T-cell (primary cell): Measurements from ENCODE around the gene EID2B. TPM values are rescaled to one million over a fixed set of nuclear protein-coding genes. Genes with fewer than 3 reads are reported as not detected.
A peak's percentile ranks its signal among the peaks of the same experiment; 100 is the strongest.

Source experiments
- ATAC-seq, 4 experiments: fragments of 200-7000 bp in 3 of 4; fragments of 150-1000 bp in 1 of 4; cut with Tn5 transposase; replicated peaks in 1 of 4; 1 replicate in 3 of 4; 2 replicates in 1 of 4; pipeline ENCODE4 v1.10.0; 2021; ENCODE audit warnings: moderate library complexity in 3 of 4, mild to moderate bottlenecking in 2 of 4, moderate number of reproducible peaks in 1 of 4
- CTCF ChIA-PET, 2 donors: fragments of 300-600 bp; sonication (Branson Sonifier 250); formaldehyde crosslinking; loops; one replicate each; lab custom pipeline; 2022; ENCODE audit warnings: antibody characterized with exemption in 2 of 2; lab: Charles Lee
- POLR2A ChIA-PET, 2 donors: fragments of 300-600 bp; sonication (Branson Sonifier 250); formaldehyde crosslinking; loops; one replicate each; lab custom pipeline; 2022; ENCODE audit warnings: antibody characterized with exemption in 2 of 2; lab: Charles Lee
- DNase-seq, 35 experiments: peaks; one replicate each; pipeline versions ENCODE4 v3.0.0 to v3.0.0-alpha.2; 2013 to 2023
- H3K27ac ChIP-seq: one replicate; pipeline ENCODE4 v1.5.1; 2013; ENCODE audit warnings: low read length
- H3K27me3 ChIP-seq, 2 experiments: replicated peaks in 1 of 2; 1 replicate in 1 of 2; 2 replicates in 1 of 2; pipeline versions ENCODE4 v1.6.1 to v1.7.0; 2013; ENCODE audit warnings: low read length in 1 of 2, mixed read lengths in 1 of 2; ENCODE audit not compliant: control insufficient read depth in 2 of 2, insufficient read depth in 2 of 2; ENCODE audit errors: extremely low read depth in 1 of 2
- H3K36me3 ChIP-seq, 2 donors: 1 replicate in 1 of 2; 2 replicates in 1 of 2; pipeline versions ENCODE4 v1.6.1 to v1.7.0; 2013; ENCODE audit warnings: low read length in 1 of 2; ENCODE audit not compliant: control insufficient read depth in 2 of 2, insufficient read depth in 1 of 2; ENCODE audit errors: extremely low read depth in 1 of 2
- H3K4me1 ChIP-seq, 2 experiments: 1 replicate in 1 of 2; 2 replicates in 1 of 2; pipeline versions ENCODE4 v1.6.1 to v1.7.0; 2013; ENCODE audit warnings: low read length in 2 of 2, mixed read lengths in 1 of 2; ENCODE audit not compliant: insufficient read depth in 2 of 2, control insufficient read depth in 1 of 2; ENCODE audit errors: extremely low read depth in 1 of 2
- H3K4me3 ChIP-seq, 2 donors: 1 replicate in 1 of 2; 2 replicates in 1 of 2; pipeline versions ENCODE4 v1.5.1 to v1.7.0; 2013; ENCODE audit warnings: mild to moderate bottlenecking in 2 of 2, low read length in 1 of 2, moderate library complexity in 1 of 2; ENCODE audit not compliant: control insufficient read depth in 1 of 2; ENCODE audit errors: extremely low read depth in 1 of 2
- H3K9me3 ChIP-seq: 2 replicates; pipeline ENCODE4 v1.7.0; 2013
- H3K27ac Mint-ChIP-seq, 2 donors: one replicate each; pipeline ENCODE4 v1.8.0; 2020 to 2021; ENCODE audit warnings: mild to moderate bottlenecking in 2 of 2, mixed read lengths in 2 of 2
- H3K27me3 Mint-ChIP-seq, 2 donors: one replicate each; pipeline ENCODE4 v1.8.0; 2021 to 2022; ENCODE audit warnings: mixed read lengths in 2 of 2
- H3K36me3 Mint-ChIP-seq: one replicate; pipeline ENCODE4 v1.8.0; 2021; ENCODE audit warnings: mixed read lengths
- H3K4me1 Mint-ChIP-seq, 3 donors: one replicate each; pipeline ENCODE4 v1.8.0; 2020 to 2022; ENCODE audit warnings: mixed read lengths in 3 of 3, mild to moderate bottlenecking in 1 of 3
- H3K4me3 Mint-ChIP-seq, 3 donors: one replicate each; pipeline ENCODE4 v1.8.0; 2020 to 2022; ENCODE audit warnings: mild to moderate bottlenecking in 3 of 3, mixed read lengths in 3 of 3, moderate library complexity in 3 of 3
- H3K9me3 Mint-ChIP-seq, 3 donors: one replicate each; pipeline ENCODE4 v1.8.0; 2020 to 2022; ENCODE audit warnings: mixed read lengths in 3 of 3
- WGBS: methylation state at CpG from one replicate; pipeline ENCODE4 v1.1.5; 2013; ENCODE audit warnings: missing lambda C conversion rate; ENCODE audit not compliant: insufficient coverage; 5-methylcytosine and 5-hydroxymethylcytosine counted together
- total RNA-seq, 35 experiments: library from RNA in 6 of 35; stranded (reverse) in 6 of 35; fragments of 120-200 nt in 1 of 35; gene quantifications; one replicate each; pipeline versions ENCODE4 v1.2.1 to v1.2.4 and lab custom pipeline; 2013 to 2026

The EID2B gene
- total RNA-seq, 5 donors from 2014 or later (not counting 1 experiment from before 2014, with no cell fraction given), result 4.1 to 6.3 (median 5.8) TPM

DNA sequence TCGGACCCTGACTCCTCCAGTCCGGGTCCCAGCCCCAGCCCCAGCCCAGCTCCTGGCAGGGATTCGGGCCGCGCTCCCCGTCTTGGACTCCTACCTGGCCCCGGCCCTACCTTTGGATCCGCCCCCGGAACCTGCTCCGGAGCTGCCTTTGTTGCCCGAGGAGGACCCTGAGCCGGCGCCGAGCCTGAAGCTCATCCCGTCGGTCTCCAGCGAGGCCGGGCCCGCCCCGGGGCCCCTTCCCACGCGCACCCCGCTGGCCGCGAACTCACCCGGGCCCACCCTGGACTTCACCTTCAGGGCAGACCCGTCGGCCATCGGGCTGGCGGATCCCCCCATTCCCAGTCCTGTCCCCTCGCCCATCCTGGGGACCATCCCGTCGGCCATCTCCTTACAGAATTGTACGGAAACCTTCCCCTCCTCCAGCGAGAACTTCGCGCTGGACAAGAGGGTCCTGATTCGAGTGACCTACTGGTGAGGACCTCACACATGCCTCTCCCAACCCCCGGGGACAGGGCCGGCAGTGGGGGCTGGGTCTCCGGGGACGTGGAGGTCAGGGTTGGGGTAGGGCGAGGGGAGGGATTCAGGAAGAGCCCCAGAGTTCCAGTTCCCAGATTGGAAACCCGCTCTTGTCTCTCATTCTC lies 17.0 kb downstream of the EID2B start:
- Mint-ChIP-seq H3K9me3 (no peaks in the 10 kb centered on the region), H3K27ac (no peak overlapping the region), H3K27me3 (peaks cover 31 to 49% of the 10 kb centered on the region in 2 donors), H3K4me1 (peaks cover 13 to 15% (median 14%) of the 10 kb centered on the region in 3 donors), H3K36me3 (no peaks in the 10 kb centered on the region), H3K4me3 (peak overlapping the region; percentile 67 to 83 (median 75))
- peak in 7 of 35 experiments; percentile 11 to 37 (median 25) for DNase-seq
- Histone ChIP-seq H3K36me3 (no peaks in the 10 kb centered on the region), H3K27ac (no peak overlapping the region), H3K4me1 (peaks cover 6 to 17% of the 10 kb centered on the region in 2 experiments), H3K9me3 (no peaks in the 10 kb centered on the region), H3K27me3 (peaks cover 10 to 74% of the 10 kb centered on the region in 2 experiments), H3K4me3 (peak overlapping the region; percentile 35 to 63)
- 9% methylated on average over 31 of the region's 44 CpGs for WGBS
- ChIA-PET CTCF (interaction anchor here in 1 of 2 donors (0.8 kb wide), 1 partner anchor 17 kb away, joined by 3 read pairs; the partner anchor contains the start of gene EID2B), POLR2A (no interaction called here)
- peak; percentile 36 to 72 (median 58) for ATAC-seq

DNA sequence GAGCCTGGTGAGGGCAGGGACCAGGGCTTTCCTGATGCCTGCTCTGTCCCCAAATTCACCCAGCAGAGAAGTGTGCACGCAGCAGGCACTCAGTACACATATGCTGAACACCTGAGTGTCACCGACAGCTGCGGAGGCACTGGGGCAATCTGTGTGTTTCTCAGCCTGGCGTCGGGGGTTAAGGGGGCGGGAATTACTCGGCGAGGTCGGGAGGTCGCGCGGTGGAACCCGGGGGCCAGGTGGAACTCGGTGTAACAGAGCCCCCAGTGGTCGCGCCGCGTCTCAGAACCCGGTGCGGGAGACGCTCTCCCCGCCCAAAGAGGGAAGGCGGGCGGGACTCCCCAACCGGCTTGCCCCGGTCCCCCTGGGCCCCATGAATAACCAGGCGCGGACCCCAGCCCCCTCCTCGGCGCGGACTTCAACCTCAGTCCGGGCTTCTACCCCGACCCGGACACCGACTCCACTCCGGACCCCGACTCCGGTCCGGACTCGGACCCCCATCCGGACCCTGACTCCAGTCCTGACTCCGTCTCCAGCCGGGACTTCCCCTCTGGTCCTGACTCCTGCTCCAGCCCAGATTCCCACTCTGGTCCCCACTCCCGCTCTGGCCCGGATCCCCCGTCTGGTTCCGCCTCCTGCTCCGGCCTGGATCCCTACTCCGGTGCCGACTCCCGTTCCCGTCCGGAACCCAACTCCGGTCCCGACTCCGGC lies 17.7 kb downstream of the EID2B start, which contains the start of gene SELENOV:
TSS of gene SELENOV (plus strand) at position 300 of the 711 bp plus-strand sequence. CDS start at position 374, 74 bp downstream.
- peak in 11 of 35 experiments; percentile 10 to 43 (median 23) for DNase-seq
- Mint-ChIP-seq H3K9me3 (no peaks in the 10 kb centered on the region), H3K27me3 (peaks cover 31 to 52% of the 10 kb centered on the region in 2 donors), H3K36me3 (no peaks in the 10 kb centered on the region), H3K4me1 (peaks cover 13 to 15% (median 14%) of the 10 kb centered on the region in 3 donors), H3K27ac (no peak within 1 kb of the TSS), H3K4me3 (peak within 1 kb of the TSS; percentile 68 to 83 (median 75))
- H3K36me3 ChIP-seq, result no peaks in the 10 kb centered on the region
- H3K9me3 ChIP-seq, result no peaks in the 10 kb centered on the region
- WGBS, result 4% methylated on average over 56 of the region's 56 CpGs
- peak; percentile 63 to 78 (median 72) for ATAC-seq
- ChIA-PET CTCF (no interaction called here), POLR2A (no interaction called here)
- peak within 1 kb of the TSS; percentile 35 to 63 for H3K4me3 ChIP-seq
- peaks cover 10 to 74% of the 10 kb centered on the region in 2 experiments for H3K27me3 ChIP-seq
- peaks cover 6 to 17% of the 10 kb centered on the region in 2 experiments for H3K4me1 ChIP-seq
- H3K27ac ChIP-seq, result no peak within 1 kb of the TSS

- WGBS, result 17% methylated on average over 1 of the region's 2 CpGs
- no peak for DNase-seq
- Histone ChIP-seq H3K9me3 (no peaks in the 10 kb centered on the region), H3K4me3 (no peak overlapping the region), H3K27me3 (peaks cover 13 to 73% of the 10 kb centered on the region in 2 experiments), H3K4me1 (peaks cover 6 to 17% of the 10 kb centered on the region in 2 experiments), H3K27ac (no peak overlapping the region), H3K36me3 (no peaks in the 10 kb centered on the region)
- Mint-ChIP-seq H3K27me3 (peaks cover 41 to 61% of the 10 kb centered on the region in 2 donors), H3K9me3 (no peaks in the 10 kb centered on the region), H3K4me3 (no peak overlapping the region), H3K36me3 (no peaks in the 10 kb centered on the region), H3K4me1 (peaks cover 14 to 19% (median 17%) of the 10 kb centered on the region in 3 donors), H3K27ac (no peak overlapping the region)
- ChIA-PET CTCF (no interaction called here), POLR2A (no interaction called here)
- ATAC-seq, result no peak
Measured at GRCh38 chr19:39512988-39513387, 19.7 kb downstream of the EID2B start.

- no peak overlapping the region for H3K27ac Mint-ChIP-seq
- no peaks in the 10 kb centered on the region for H3K9me3 ChIP-seq
- no peaks in the 10 kb centered on the region for H3K9me3 Mint-ChIP-seq
- DNase-seq (no peak), ATAC-seq (no peak)
- H3K4me1 Mint-ChIP-seq, result peaks cover 12 to 23% (median 18%) of the 10 kb centered on the region in 3 donors
- POLR2A ChIA-PET, result no interaction called here
- H3K27me3 ChIP-seq, result peaks cover 6 to 72% of the 10 kb centered on the region in 2 experiments
- peaks cover 0 to 17% of the 10 kb centered on the region in 2 experiments for H3K4me1 ChIP-seq
- CTCF ChIA-PET, result no interaction called here
- H3K4me3 Mint-ChIP-seq, result no peak overlapping the region
- no peak overlapping the region for H3K27ac ChIP-seq
- no peak overlapping the region for H3K4me3 ChIP-seq
- peaks cover 47 to 64% of the 10 kb centered on the region in 2 donors for H3K27me3 Mint-ChIP-seq
- H3K36me3 ChIP-seq, result no peaks in the 10 kb centered on the region
- WGBS, result no CpG with 5 or more reads among the region's 2 CpGs
- H3K36me3 Mint-ChIP-seq, result no peaks in the 10 kb centered on the region
Measured at GRCh38 chr19:39509233-39509632, 23.4 kb downstream of the EID2B start.

GRCh38 chr19:39508629-39509028 lies 24.0 kb downstream of the EID2B start:
- Mint-ChIP-seq H3K27ac (no peak overlapping the region), H3K27me3 (peaks cover 46 to 64% of the 10 kb centered on the region in 2 donors), H3K4me3 (peak overlapping the region in 1 of 3 donors; percentile 82), H3K9me3 (no peaks in the 10 kb centered on the region), H3K4me1 (peaks cover 12 to 28% (median 18%) of the 10 kb centered on the region in 3 donors), H3K36me3 (no peaks in the 10 kb centered on the region)
- DNase-seq (no peak), ATAC-seq (no peak)
- H3K4me3 ChIP-seq, result no peak overlapping the region
- peaks cover 3 to 72% of the 10 kb centered on the region in 2 experiments for H3K27me3 ChIP-seq
- ChIA-PET POLR2A (no interaction called here), CTCF (no interaction called here)
- H3K27ac ChIP-seq, result no peak overlapping the region
- 86% methylated on average over 5 of the region's 9 CpGs for WGBS
- no peaks in the 10 kb centered on the region for H3K36me3 ChIP-seq
- H3K4me1 ChIP-seq, result peaks cover 0 to 17% of the 10 kb centered on the region in 2 experiments
- H3K9me3 ChIP-seq, result no peaks in the 10 kb centered on the region

DNA sequence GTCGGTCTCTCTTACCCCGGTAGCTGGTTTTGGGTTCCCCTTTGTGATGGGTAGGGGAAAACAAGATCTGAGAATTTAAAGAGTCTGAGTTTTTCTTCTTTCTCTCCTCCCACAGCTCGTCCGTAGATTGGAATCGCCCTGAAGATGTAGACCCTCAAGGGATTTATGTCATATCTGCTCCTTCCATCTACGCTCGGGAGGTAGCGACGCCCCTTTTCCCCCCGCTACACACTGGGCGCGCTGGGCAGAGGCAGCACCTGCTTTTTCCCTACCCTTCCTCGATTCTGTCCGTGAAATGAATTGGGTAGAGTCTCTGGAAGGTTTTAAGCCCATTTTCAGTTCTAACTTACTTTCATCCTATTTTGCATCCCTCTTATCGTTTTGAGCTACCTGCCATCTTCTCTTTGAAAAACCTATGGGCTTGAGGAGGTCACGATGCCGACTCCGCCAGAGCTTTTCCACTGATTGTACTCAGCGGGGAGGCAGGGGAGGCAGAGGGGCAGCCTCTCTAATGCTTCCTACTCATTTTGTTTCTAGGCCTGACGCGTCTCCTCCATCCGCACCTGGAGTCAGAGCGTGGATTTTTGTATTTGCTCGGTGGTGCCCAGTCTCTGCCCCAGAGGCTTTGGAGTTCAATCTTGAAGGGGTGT lies 24.8 kb downstream of the EID2B start:
- ChIA-PET CTCF (interaction anchor here in 1 of 2 donors (1.0 kb wide), 1 partner anchor 9 kb away, joined by 3 read pairs; the partner anchor contains the start of gene DLL3), POLR2A (no interaction called here)
- H3K4me3 Mint-ChIP-seq, result peak overlapping the region; percentile 67 to 82 (median 78)
- H3K4me1 ChIP-seq, result peaks cover 0 to 22% of the 10 kb centered on the region in 2 experiments
- H3K4me1 Mint-ChIP-seq, result peaks cover 17 to 36% (median 26%) of the 10 kb centered on the region in 3 donors
- peak overlapping the region; percentile 34 to 49 for H3K4me3 ChIP-seq
- H3K36me3 Mint-ChIP-seq, result no peaks in the 10 kb centered on the region
- no peaks in the 10 kb centered on the region for H3K9me3 ChIP-seq
- peaks cover 49 to 65% of the 10 kb centered on the region in 2 donors for H3K27me3 Mint-ChIP-seq
- DNase-seq (no peak), ATAC-seq (no peak)
- H3K27ac Mint-ChIP-seq, result peak overlapping the region in 1 of 2 donors; percentile 52
- H3K36me3 ChIP-seq, result no peaks in the 10 kb centered on the region
- no peak overlapping the region for H3K27ac ChIP-seq
- peaks cover 3 to 74% of the 10 kb centered on the region in 2 experiments for H3K27me3 ChIP-seq
- WGBS, result 71% methylated on average over 10 of the region's 24 CpGs
- no peaks in the 10 kb centered on the region for H3K9me3 Mint-ChIP-seq
